ENCODE data around the gene CHGA. TPM values are rescaled to one million over a fixed set of nuclear protein-coding genes. Genes with fewer than 3 reads are reported as not detected.

CHGA gene
- total and polyA plus RNA-seq, 2 of the 8 experiments (the other 6 are each of a cell fraction or from before 2014, with no cell fraction given): 17.5 to 28.2 TPM

GRCh38 chr14:92973261-92973797 lies 50.4 kb downstream of the CHGA start (continued):
- TF ChIP-seq BACH1 (IDR thresholded peaks at IDR 0.05; ENCODE audit: low read length): no peak
- TF ChIP-seq, protein P1, sequence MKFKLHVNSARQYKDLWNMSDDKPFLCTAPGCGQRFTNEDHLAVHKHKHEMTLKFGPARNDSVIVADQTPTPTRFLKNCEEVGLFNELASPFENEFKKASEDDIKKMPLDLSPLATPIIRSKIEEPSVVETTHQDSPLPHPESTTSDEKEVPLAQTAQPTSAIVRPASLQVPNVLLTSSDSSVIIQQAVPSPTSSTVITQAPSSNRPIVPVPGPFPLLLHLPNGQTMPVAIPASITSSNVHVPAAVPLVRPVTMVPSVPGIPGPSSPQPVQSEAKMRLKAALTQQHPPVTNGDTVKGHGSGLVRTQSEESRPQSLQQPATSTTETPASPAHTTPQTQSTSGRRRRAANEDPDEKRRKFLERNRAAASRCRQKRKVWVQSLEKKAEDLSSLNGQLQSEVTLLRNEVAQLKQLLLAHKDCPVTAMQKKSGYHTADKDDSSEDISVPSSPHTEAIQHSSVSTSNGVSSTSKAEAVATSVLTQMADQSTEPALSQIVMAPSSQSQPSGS (IDR thresholded peaks at IDR 0.05; ENCODE audit: low read length): no peak
- TF ChIP-seq KDM5A (IDR thresholded peaks at IDR 0.05; ENCODE audit: low read length): no peak
- TF ChIP-seq MAFK (IDR thresholded peaks at IDR 0.05; ENCODE audit: low read depth, low read length): no peak
- TF ChIP-seq, protein P2, sequence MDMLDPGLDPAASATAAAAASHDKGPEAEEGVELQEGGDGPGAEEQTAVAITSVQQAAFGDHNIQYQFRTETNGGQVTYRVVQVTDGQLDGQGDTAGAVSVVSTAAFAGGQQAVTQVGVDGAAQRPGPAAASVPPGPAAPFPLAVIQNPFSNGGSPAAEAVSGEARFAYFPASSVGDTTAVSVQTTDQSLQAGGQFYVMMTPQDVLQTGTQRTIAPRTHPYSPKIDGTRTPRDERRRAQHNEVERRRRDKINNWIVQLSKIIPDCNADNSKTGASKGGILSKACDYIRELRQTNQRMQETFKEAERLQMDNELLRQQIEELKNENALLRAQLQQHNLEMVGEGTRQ (IDR thresholded peaks at IDR 0.05; ENCODE audit: low read length): no peak
- TF ChIP-seq, protein P3, sequence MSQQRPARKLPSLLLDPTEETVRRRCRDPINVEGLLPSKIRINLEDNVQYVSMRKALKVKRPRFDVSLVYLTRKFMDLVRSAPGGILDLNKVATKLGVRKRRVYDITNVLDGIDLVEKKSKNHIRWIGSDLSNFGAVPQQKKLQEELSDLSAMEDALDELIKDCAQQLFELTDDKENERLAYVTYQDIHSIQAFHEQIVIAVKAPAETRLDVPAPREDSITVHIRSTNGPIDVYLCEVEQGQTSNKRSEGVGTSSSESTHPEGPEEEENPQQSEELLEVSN (IDR thresholded peaks at IDR 0.05): no peak
- TF ChIP-seq SUZ12 (IDR thresholded peaks at IDR 0.05; ENCODE audit: low read length): no peak
- TF ChIP-seq POU5F1 (IDR thresholded peaks at IDR 0.05; ENCODE audit: low read depth, low read length): no peak

Data from H1 (cell line).